Measurements from ENCODE around the gene APOB.

GRCh38 chr2:21030983-21031968 is 12.6 kb downstream of the APOB start:
- TF ChIP-seq EZH2phosphoT487 (IDR thresholded peaks at IDR 0.05; ENCODE audit: borderline replicate concordance, low read length) (no peak), CTCF (conservative IDR thresholded peaks at IDR 0.05; ENCODE audit: low read depth, low read length) (no peak)

Data from PC-3 (cell line).